Erythroblast (primary cell): Measurements from ENCODE around the gene SF3B6.
"Not testable (repeated sequence)": the region's sequence is repeated elsewhere in the genome, so short reads cannot be mapped to it uniquely, and the experiment has no call there.

Experiments used
- DNase-seq, 2 experiments: peaks; one replicate each; lab custom pipeline; 2025; lab: John Stamatoyannopoulos, UW
- GATA1 ChIP-seq: IDR thresholded peaks from 2 replicates; pipeline ENCODE4 v1.6.1; 2011; ENCODE audit warnings: low read depth, mild to moderate bottlenecking, control low read depth, low read length, moderate library complexity
- POLR2A ChIP-seq: IDR thresholded peaks from 2 replicates; pipeline ENCODE4 v1.6.1; 2011; ENCODE audit warnings: mild to moderate bottlenecking, low read length

The SF3B6 gene

GRCh38 chr2:24075915-24076848 is at the start of gene SF3B6:
TSS of gene SF3B6 (minus strand) at chr2:24076326. CDS start at chr2:24076229, 97 bp downstream.
- TF ChIP-seq POLR2A (peak; percentile 90), GATA1 (no peak)
- peak; percentile 98 for DNase-seq

GRCh38 chr2:24123922-24124580 is 47.9 kb upstream of the SF3B6 start:
- DNase-seq: no peak
- TF ChIP-seq POLR2A: no peak
- no peak for TF ChIP-seq GATA1

- peak; percentile 85 for DNase-seq
- TF ChIP-seq POLR2A: peak; percentile 50
- TF ChIP-seq GATA1: no peak
Measured at GRCh38 chr2:24123195-24123921, 47.2 kb upstream of the SF3B6 start, which contains the start of the genes FAM228B and PFN4. TSS of gene FAM228B (plus strand) at chr2:24123469. CDS start at chr2:24124362, 893 bp downstream. TSS of gene PFN4 (minus strand) at chr2:24123334. CDS start at chr2:24122535, 799 bp downstream.

- TF ChIP-seq GATA1 (no peak), POLR2A (no peak)
- no peak for DNase-seq
Measured at GRCh38 chr2:24122366-24123194, 46.5 kb upstream of the SF3B6 start.

- TF ChIP-seq POLR2A: no peak
- no peak for TF ChIP-seq GATA1
- DNase-seq: no peak
Measured at GRCh38 chr2:24121469-24121868, 45.3 kb upstream of the SF3B6 start.

- DNase-seq: no peak
- TF ChIP-seq GATA1 (no peak), POLR2A (no peak)
Measured at GRCh38 chr2:24121066-24121465, 44.9 kb upstream of the SF3B6 start.

GRCh38 chr2:24117902-24118301 is 41.8 kb upstream of the SF3B6 start:
- DNase-seq: no peak
- TF ChIP-seq GATA1: no peak
- no peak for TF ChIP-seq POLR2A

- DNase-seq: no peak
- TF ChIP-seq POLR2A: no peak
- no peak for TF ChIP-seq GATA1
Measured at GRCh38 chr2:24115057-24115456, 38.9 kb upstream of the SF3B6 start.

- DNase-seq: no peak
- TF ChIP-seq GATA1 (no peak), POLR2A (no peak)
Measured at GRCh38 chr2:24111407-24111901, 35.3 kb upstream of the SF3B6 start.

GRCh38 chr2:24110660-24111303 is 34.7 kb upstream of the SF3B6 start:
- no peak for DNase-seq

GRCh38 chr2:24109431-24109830 is 33.3 kb upstream of the SF3B6 start:
- DNase-seq: not testable (repeated sequence)

More at GRCh38 chr2:24110660-24111303, 34.7 kb upstream of the SF3B6 start:
- TF ChIP-seq GATA1: no peak
- TF ChIP-seq POLR2A: no peak

GRCh38 chr2:24107336-24107735 is 31.2 kb upstream of the SF3B6 start:
- TF ChIP-seq POLR2A: no peak
- no peak for TF ChIP-seq GATA1
- no peak for DNase-seq
